HS-27A (cell line): ENCODE data around the gene RPH3AL.

Source experiments
- DNase-seq: peaks from one replicate; pipeline ENCODE4 v3.0.0-alpha.2; 2012; ENCODE audit warnings: low read depth, missing footprints

RPH3AL gene, protein sequence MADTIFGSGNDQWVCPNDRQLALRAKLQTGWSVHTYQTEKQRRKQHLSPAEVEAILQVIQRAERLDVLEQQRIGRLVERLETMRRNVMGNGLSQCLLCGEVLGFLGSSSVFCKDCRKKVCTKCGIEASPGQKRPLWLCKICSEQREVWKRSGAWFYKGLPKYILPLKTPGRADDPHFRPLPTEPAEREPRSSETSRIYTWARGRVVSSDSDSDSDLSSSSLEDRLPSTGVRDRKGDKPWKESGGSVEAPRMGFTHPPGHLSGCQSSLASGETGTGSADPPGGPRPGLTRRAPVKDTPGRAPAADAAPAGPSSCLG

GRCh38 chr17:352421-353212, at the start of gene RPH3AL:
TSS of gene RPH3AL (minus strand) at chr17:352807. CDS start at chr17:327543, 25,264 bp downstream.
- no peak for DNase-seq

DNA sequence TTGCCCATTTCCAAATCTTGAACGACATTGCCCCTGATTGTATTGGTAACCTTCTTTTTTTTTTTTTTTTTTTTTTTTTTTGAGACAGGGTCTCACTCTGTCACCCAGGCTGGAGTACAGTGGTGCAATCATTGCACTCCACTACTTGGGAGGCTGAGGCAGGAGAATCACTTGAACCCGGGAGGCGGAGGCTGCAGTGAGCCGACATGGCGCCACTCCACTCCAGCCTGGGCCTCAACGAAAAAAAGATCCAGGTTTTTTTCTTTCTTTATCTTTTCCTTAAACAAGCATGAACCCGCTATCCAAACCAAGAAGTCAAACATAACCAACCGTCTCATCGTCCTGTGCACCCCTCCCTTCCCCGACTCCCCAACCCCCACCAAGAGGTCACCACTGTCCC, 47.6 kb upstream of the RPH3AL start:
- DNase-seq, result no peak

DNA sequence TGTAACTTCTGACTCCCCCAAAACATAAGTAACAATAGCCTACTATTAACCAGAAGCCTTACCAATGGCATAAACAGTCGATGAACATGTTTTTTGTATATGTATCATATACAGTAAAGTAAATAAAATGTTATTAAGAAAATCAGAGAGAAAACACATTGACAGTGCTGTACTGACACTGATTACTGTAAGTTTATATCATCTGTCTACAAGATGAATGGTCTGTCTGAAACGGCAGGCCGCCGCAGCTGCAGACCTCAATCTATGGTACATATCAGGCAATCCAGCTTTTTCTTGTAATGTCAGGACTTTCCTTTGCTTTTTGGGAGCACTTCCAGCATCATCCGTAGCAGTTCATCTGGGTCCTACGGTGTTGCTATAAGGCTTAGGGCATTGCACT, 44.2 kb upstream of the RPH3AL start:
- no peak for DNase-seq

DNA sequence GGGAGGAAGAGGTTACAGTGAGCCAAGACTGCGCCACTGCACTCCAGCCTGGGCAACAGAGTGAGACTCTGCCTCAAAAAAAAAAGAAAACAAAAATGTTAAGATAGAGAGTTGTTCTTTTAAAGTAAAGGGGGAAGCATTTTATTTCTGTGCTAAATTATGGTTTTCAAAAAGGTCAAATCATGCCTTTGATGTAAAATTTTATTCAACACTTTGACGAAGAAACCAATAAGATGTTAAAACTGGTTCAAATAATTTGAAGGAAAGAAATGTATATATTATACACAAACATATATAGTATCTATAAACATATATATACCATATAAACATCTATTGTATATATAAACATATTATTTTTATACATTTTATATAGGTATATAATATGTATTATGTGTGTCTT, 43.4 kb upstream of the RPH3AL start:
- DNase-seq, result no peak

DNA sequence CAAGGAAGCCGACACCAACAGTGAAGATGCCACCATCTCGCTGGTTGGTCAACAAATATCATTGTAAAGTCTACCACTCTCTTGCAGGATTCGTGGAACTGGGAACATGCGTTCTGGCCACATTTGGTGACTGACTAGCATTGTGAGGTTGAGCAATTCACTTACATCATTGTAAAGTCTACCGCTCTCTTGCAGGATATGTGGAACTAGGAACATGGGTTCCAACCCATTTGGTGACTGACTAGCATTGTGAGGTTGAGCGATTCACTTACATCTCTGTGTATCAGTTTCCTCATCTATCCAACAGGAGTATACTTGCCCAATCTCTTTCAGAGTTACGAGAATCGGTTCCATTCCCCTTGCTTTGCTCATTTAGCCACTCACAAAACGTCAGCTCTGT, 42.6 kb upstream of the RPH3AL start:
- no peak for DNase-seq

- no peak for DNase-seq
These were observed 42.1 kb upstream of the RPH3AL start for GRCh38 chr17:394718-395095.

DNA sequence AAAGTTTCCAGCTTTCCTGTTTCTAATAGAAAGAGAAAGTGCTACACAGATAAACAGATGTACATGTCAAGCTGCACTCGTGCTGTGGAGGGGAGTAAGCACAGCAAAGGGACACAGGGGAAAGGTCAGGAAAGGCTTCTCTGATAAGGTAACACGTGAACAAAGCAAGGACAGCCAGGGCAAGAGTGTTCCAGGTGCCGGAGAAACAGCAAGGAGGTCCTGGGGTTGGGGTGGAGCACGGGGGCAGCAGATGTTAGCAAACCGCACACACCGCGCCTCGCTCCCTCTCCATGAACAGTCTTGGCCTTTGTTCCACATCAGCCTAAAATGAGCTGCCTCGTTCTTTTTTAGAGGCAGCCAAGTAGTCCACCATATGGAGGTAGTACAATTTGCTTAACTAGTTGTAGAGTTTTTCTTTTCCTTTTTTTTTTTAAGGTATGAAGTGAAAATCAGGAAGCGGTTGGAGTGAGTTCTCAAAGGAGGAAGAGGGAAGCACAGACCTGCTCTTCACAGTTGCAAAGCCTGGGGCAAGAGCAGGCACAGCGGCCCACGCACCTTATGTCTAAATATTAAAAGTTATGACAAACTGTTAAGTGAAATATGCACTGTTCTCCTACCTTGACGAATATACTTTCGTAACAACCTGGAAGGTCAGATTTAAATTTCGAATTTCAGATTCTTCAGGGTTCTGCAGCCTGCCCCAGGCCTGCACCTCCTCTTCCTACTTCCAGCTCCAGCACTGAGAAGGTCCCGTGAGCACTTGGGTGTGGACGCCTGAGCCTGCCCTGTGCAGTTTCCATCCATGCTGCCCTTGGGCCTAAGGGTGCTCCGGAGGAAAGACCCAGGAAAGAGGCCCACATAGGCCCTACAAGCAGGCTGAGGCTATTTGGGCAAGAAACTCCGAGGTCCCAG, 41.5 kb upstream of the RPH3AL start:
- DNase-seq, result no peak

DNA sequence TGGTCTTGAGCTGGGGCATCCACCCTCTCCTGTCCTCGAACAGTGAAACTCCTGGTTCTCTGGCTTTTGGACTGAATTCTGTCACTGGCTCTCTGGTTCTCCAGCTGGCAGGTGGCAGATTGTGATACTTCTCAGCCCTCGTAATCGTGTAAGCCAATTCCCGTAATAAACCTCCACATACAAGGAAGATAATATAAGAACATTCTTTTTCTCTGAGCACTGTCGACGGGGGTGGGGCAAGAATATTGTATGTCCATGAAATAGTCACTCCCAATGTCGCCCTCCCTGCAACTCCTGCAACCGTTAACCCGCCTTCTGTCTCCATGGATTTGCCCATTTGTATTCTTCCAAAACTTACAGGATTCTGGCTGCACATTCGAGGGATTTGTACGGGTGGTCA, 39.2 kb upstream of the RPH3AL start:
- DNase-seq, result no peak

DNA sequence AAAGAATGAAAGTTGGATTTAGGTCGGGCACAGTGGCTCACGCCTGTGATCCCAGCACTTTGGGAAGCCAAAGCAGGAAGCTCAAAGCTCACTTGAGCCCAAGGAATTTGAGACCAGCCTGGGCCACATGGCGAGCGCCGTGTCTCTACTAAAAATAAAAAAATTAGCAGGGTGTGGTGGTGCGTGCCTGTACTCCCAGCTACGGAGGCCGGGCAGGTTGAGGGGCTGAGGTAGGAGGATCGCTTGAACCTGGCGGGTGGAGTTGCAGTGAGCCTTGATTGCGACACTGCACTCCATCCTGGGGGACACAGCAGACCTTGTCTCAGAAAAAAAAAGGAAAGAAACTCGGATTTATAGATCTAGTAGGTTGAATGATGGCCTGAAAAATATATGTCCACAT, 37.4 kb upstream of the RPH3AL start:
- DNase-seq, result no peak

- DNase-seq, result no peak
These were observed 35.5 kb upstream of the RPH3AL start for GRCh38 chr17:388087-388486.

DNA sequence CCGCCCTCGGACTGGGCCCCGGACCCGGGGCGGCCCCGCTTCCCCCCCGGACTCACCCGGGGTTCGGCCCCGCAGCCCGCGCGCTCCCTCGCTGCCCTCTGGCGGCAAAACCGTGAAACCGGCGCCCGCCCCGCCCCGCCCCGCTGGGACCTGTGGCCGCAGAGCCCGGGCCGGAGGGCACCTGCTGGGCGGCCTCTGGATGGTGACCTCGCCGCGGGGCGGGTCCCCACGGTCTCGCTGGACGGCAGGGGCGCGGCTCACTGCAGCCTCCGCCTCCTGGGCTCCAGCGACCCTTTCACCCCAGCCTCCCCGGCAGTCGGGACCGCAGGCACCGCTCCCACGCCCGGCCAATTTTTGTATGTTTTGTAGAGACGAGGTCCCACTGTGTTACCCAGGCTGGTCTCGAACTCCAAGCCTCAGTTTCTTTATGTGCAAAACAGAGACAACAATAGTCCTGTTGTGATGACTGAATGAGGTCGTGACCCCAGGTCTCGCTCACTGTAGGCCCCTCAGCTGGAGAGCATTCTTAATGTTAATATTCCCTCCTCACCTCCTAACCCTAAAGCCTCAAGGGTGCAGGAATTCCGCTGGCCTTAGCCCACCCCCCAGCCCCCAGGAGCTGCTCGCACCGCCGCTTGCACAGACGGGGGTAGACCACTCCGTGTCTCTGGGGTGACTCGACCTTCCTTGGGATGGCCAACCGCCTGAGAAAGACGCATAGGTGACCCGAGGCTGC, 33.7 kb upstream of the RPH3AL start:
- DNase-seq, result no peak

- DNase-seq, result no peak
These were observed 33.2 kb upstream of the RPH3AL start for GRCh38 chr17:385836-386140.

GRCh38 chr17:385178-385835, 32.7 kb upstream of the RPH3AL start:
- DNase-seq, result no peak

DNA sequence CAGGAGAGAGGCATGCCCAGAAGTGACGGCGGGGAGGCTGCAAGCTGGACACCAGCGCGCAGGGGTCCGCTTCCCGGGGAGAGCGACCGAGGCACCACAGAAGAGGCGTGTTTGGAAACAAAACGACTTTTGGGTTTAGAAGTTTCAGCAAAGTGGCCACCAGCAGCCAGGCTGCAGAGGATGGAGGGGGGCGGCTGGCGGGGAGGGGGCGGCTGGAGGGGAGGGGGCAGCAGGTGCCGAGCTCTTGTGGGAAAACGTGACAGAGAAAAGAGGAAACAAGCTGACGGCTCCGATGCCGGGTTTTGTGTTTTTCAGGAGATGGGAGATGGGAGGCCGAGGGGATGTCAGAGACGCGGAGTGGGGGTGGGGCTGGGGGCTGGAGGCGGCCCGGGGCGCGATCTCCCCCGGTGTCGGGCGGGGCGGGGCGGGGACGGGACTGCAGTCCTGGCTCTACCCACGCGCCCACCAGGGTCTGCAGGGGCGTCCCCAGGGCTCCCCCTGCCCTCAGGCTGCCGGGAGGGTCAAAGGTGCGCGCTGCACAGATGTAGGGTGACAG, 32.1 kb upstream of the RPH3AL start:
- DNase-seq, result no peak

DNA sequence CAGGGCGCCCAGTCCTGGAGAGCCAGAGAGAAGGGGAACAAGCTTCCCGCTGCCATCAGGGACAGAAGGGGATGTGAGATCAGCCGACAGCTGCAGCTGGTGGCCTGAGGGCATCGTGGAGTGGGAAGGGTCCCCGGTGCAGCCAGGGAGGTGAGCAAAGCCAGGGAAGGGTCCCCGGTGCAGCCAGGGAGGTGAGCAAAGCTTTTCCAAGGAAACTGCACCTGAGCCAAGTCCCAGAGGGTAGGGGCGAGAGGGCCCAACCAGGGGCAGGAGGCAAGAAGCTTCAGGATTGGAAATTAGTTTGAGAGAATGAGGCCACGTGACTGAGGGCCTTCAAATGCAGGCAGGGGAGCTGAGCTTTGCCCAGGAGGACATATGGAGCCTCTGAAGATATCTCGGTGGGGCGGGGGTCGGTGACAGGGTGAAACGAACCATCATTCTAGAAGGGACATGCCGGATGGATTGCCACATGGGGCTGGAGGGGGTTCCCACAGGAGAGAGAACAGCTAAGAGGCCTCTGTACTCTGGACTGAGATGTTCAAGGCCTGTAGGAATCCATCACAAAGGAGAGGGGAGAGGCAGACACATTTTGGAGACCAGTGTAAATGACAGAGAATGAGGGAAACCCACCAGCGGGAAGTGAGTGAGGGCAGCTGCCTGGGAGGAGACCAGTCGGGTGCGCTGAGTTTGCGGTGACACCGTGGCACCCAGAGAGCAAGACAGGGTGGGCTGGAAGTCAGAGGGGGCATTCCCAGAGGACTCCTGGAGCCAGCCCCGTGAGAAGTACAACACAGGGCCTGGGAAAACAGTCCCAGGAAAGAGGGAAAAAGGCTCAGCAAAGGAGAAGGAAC, 31.4 kb upstream of the RPH3AL start:
- DNase-seq, result no peak

GRCh38 chr17:382644-383533, 30.3 kb upstream of the RPH3AL start:
- DNase-seq, result no peak

GRCh38 chr17:381941-382643, 29.5 kb upstream of the RPH3AL start:
- DNase-seq, result no peak

DNA sequence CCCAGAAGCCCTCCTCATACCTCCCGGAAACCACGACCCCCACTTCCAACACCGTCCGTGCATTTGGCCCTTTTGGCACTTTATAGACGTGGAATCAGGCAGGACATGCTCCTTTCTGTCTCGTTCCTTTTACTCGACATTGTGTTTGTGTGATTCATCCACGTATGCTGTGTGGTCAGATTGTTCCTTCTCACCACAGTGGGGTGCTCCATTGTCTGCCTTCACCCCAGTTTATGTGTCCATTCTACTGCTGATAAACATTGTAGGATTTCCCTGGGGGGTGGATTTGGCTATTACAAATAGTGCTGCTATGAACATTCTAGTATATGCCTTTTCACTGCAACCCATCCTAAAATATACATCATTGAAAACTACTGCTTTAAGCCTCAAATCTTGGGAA, 28.9 kb upstream of the RPH3AL start:
- no peak for DNase-seq
